CMK (cell line): ENCODE data around the gene TAF1D.
"Not testable (repeated sequence)": the region's sequence is repeated elsewhere in the genome, so short reads cannot be mapped to it uniquely, and the experiment has no call there.

ENCODE experiments used
- DNase-seq: peaks from one replicate; pipeline ENCODE4 v3.0.0-alpha.2; 2010; ENCODE audit warnings: low read depth

TAF1D gene

GRCh38 chr11:93747122-93747521 is 5.8 kb upstream of the TAF1D start:
- DNase-seq: no peak

- DNase-seq: no peak
These were observed 4.8 kb upstream of the TAF1D start for GRCh38 chr11:93746101-93746500.

- not testable (repeated sequence) for DNase-seq
These were observed 3.9 kb upstream of the TAF1D start for GRCh38 chr11:93745005-93745755.

- DNase-seq: no peak
These were observed 3.3 kb upstream of the TAF1D start for GRCh38 chr11:93744669-93745004.

GRCh38 chr11:93743291-93743690 is 2.0 kb upstream of the TAF1D start:
- DNase-seq: no peak

- no peak for DNase-seq
These were observed 559 bp upstream of the TAF1D start for GRCh38 chr11:93741882-93742226.

GRCh38 chr11:93740730-93741093 is 583 bp downstream of the TAF1D start:
- no peak for DNase-seq

- no peak for DNase-seq
These were observed 1.1 kb downstream of the TAF1D start for GRCh38 chr11:93740031-93740729.

GRCh38 chr11:93738647-93739081 is 2.6 kb downstream of the TAF1D start:
- DNase-seq: no peak

GRCh38 chr11:93737904-93738612 is 3.2 kb downstream of the TAF1D start:
- no peak for DNase-seq

- no peak for DNase-seq
These were observed 5.2 kb downstream of the TAF1D start for GRCh38 chr11:93736129-93736528.

- no peak for DNase-seq
These were observed 5.7 kb downstream of the TAF1D start for GRCh38 chr11:93735627-93736026.

- no peak for DNase-seq
These were observed 6.7 kb downstream of the TAF1D start for GRCh38 chr11:93734427-93735222.

GRCh38 chr11:93733474-93733873 is 7.8 kb downstream of the TAF1D start:
- DNase-seq: no peak

- no peak for DNase-seq
These were observed 8.9 kb downstream of the TAF1D start for GRCh38 chr11:93732237-93732892.

- DNase-seq: no peak
These were observed 10.9 kb downstream of the TAF1D start for GRCh38 chr11:93730108-93731107.

GRCh38 chr11:93729129-93729616 is 12.1 kb downstream of the TAF1D start:
- DNase-seq: no peak

GRCh38 chr11:93728792-93729128 is 12.5 kb downstream of the TAF1D start:
- DNase-seq: no peak

GRCh38 chr11:93727985-93728791 is 13.1 kb downstream of the TAF1D start:
- no peak for DNase-seq

GRCh38 chr11:93724089-93724488 is 17.2 kb downstream of the TAF1D start:
- no peak for DNase-seq
